Esophagus squamous epithelium (tissue), 4 donors: ENCODE data around the gene TAGLN3.

Source experiments
- POLR2A ChIP-seq, 4 donors: fragments of 450-650 bp; IDR thresholded peaks; one replicate each; pipeline ENCODE4 v1.6.1; 2017; ENCODE audit warnings: antibody characterized with exemption in 4 of 4, mild to moderate bottlenecking in 4 of 4, moderate library complexity in 3 of 4
- TF ChIP-seq, protein P1 (sequence below), 6 experiments: fragments of 450-650 bp in 4 of 6; fragments of 200-600 bp in 2 of 6; sonication (generic) in 2 of 6; IDR thresholded peaks; one replicate each; pipeline ENCODE4 v1.5.1; 2016 to 2019; ENCODE audit warnings: antibody characterized with exemption in 6 of 6, mild to moderate bottlenecking in 4 of 6, moderate library complexity in 4 of 6

DNA sequence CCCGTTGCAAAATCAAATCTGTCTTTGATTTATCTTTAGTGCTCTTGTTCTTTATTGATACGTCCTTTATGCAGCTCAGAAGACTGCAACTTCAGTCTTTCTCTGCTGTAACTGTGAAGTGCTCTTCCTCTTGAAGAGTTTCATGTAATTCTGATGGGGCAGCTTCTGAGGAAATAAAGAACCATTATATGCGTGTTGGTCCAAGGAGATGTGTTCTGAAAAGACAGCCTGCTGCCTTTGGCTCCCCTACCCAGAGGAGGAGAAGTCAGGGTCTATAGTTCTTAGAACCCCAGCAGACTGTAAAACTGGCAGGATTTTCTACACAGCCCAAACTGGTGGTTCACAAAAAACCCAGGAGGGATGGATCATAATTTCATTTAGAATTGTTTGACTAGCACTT lies 42.3 kb upstream of the TAGLN3 start:
- TF ChIP-seq, protein P1, sequence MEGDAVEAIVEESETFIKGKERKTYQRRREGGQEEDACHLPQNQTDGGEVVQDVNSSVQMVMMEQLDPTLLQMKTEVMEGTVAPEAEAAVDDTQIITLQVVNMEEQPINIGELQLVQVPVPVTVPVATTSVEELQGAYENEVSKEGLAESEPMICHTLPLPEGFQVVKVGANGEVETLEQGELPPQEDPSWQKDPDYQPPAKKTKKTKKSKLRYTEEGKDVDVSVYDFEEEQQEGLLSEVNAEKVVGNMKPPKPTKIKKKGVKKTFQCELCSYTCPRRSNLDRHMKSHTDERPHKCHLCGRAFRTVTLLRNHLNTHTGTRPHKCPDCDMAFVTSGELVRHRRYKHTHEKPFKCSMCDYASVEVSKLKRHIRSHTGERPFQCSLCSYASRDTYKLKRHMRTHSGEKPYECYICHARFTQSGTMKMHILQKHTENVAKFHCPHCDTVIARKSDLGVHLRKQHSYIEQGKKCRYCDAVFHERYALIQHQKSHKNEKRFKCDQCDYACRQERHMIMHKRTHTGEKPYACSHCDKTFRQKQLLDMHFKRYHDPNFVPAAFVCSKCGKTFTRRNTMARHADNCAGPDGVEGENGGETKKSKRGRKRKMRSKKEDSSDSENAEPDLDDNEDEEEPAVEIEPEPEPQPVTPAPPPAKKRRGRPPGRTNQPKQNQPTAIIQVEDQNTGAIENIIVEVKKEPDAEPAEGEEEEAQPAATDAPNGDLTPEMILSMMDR (IDR thresholded peaks at IDR 0.05): no peak
- no peak for TF ChIP-seq POLR2A (IDR thresholded peaks at IDR 0.05)
